Muscle layer of duodenum (tissue), 2 donors: ENCODE results near the gene DRD4.

Experiments used
- H3K27ac ChIP-seq: one replicate; pipeline ENCODE4 v1.7.0; 2013; ENCODE audit warnings: mild to moderate bottlenecking, low read length
- H3K27me3 ChIP-seq: one replicate; pipeline ENCODE4 v1.7.0; 2013; ENCODE audit warnings: low read depth, mild to moderate bottlenecking, control low read depth, low read length
- H3K36me3 ChIP-seq, 2 donors: one replicate each; pipeline ENCODE4 v1.7.0; 2013; ENCODE audit warnings: low read length in 2 of 2, control low read depth in 1 of 2, mild to moderate bottlenecking in 1 of 2; ENCODE audit not compliant: insufficient read depth in 2 of 2, control insufficient read depth in 1 of 2
- H3K4me1 ChIP-seq, 2 donors: one replicate each; pipeline ENCODE4 v1.7.0; 2013; ENCODE audit warnings: low read length in 2 of 2, mild to moderate bottlenecking in 2 of 2, control low read depth in 1 of 2, moderate library complexity in 1 of 2; ENCODE audit not compliant: insufficient read depth in 2 of 2, control insufficient read depth in 1 of 2
- H3K4me3 ChIP-seq, 2 donors: one replicate each; pipeline ENCODE4 v1.7.0; 2013; ENCODE audit warnings: low read length in 2 of 2, low read depth in 1 of 2, mild to moderate bottlenecking in 1 of 2
- H3K9me3 ChIP-seq, 2 donors: one replicate each; pipeline ENCODE4 v1.7.0; 2013; ENCODE audit warnings: low read length in 2 of 2, control low read depth in 1 of 2, mild to moderate bottlenecking in 1 of 2; ENCODE audit not compliant: control insufficient read depth in 1 of 2
- donor health status: healthy.

The DRD4 gene

GRCh38 chr11:624705-625635, 12.1 kb upstream of the DRD4 start, which contains the start of gene CDHR5:
Gene CDHR5 (minus strand): TSS chr11:624955. CDS start chr11:624902, 53 bp downstream.
- peaks cover 0 to 4% of the 10 kb centered on the region in 2 donors for H3K4me1 ChIP-seq
- H3K9me3 ChIP-seq = no peaks in the 10 kb centered on the region
- no peaks in the 10 kb centered on the region for H3K36me3 ChIP-seq
- peak within 1 kb of the TSS in 1 of 2 donors; percentile 30 for H3K4me3 ChIP-seq
- H3K27me3 ChIP-seq = no peaks in the 10 kb centered on the region
- peak within 1 kb of the TSS; percentile 45 for H3K27ac ChIP-seq

DNA sequence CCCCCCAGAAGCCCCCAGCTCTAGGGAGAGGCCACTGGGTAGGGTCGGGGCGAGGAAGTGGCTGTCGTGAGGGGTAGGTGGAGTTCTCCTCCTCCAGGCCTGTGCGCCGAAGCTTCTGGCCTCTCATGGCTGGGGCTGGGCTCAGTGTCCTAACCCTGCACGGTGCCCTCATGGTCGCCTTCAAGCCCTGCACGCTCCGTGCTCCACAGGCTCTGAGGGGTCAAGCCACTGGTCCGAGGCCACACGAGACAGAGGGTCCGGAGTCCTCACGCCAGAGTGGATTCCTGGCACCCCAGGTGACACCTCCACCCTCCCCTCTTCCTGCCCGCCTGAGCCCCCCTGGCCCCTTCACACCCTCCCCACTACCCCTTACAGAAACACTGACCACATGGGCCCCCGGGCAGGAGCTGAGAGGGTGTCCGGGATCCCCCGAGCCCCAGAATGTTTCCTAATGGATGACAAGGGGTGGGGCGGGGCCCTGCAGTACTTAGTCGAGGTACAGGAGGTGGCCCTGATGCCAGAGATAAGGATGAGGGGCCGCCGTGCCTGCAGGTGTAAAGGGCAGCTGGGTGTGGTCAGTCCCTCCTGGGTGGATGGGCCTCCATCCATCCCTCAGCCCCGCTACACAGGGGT, 11.3 kb upstream of the DRD4 start:
- Histone ChIP-seq H3K9me3 (no peaks in the 10 kb centered on the region), H3K27ac (no peak overlapping the region), H3K4me3 (no peak overlapping the region), H3K4me1 (peaks cover 0 to 4% of the 10 kb centered on the region in 2 donors), H3K36me3 (no peaks in the 10 kb centered on the region), H3K27me3 (no peaks in the 10 kb centered on the region)

DNA sequence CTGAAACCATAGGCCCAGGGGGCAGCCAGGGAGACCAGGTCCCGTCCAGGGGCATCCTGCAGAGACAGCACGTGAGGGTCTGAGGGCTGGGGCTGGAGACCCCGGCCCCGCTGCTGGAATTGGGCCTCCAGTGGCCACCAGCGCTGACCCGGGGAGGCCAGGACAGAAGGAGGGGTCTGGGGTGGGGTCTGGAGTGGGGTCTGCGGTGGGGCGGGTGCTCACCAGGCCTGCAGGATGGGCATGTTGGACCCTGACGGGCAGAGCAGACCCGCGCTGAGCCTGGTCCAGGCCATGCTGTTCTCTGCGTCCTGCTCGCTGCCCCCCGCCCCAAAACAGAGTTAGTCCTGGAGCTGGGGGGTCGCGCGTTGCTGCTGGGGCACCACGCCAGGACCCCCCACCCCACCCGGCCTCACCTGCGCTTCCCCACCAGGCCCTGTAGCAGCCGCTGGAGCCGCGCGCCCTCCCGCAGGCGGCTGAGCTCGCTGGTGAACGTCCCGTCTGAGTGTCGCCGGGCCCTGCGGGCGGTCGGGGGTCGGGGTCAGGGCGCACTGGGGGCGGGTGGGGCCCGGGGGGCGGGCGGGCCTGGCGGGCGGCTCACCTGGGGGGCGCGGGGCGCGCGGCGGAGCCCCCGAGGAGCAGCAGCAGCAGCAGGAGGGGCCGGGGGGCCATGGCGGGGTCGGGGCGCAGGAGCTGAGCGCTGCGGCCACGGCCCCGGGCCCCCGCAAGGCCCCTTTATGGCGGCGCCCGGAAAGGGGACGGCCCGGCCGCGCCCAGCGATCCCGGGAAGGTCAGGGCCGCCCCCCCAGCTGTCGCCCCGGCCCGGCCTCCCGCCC, 10.4 kb upstream of the DRD4 start, which contains the start of gene SCT:
TSS of gene SCT (minus strand) at position 707 of the 833 bp plus-strand sequence. CDS start at position 669, 38 bp downstream.
- H3K27me3 ChIP-seq = no peaks in the 10 kb centered on the region
- H3K9me3 ChIP-seq = no peaks in the 10 kb centered on the region
- H3K4me1 ChIP-seq = peaks cover 0 to 4% of the 10 kb centered on the region in 2 donors
- no peak within 1 kb of the TSS for H3K4me3 ChIP-seq
- no peak within 1 kb of the TSS for H3K27ac ChIP-seq
- no peaks in the 10 kb centered on the region for H3K36me3 ChIP-seq

GRCh38 chr11:627308-627576, 9.8 kb upstream of the DRD4 start:
- H3K4me3 ChIP-seq = no peak overlapping the region
- no peaks in the 10 kb centered on the region for H3K27me3 ChIP-seq
- no peaks in the 10 kb centered on the region for H3K36me3 ChIP-seq
- no peak overlapping the region for H3K27ac ChIP-seq
- H3K9me3 ChIP-seq = no peaks in the 10 kb centered on the region
- peaks cover 0 to 4% of the 10 kb centered on the region in 2 donors for H3K4me1 ChIP-seq

DNA sequence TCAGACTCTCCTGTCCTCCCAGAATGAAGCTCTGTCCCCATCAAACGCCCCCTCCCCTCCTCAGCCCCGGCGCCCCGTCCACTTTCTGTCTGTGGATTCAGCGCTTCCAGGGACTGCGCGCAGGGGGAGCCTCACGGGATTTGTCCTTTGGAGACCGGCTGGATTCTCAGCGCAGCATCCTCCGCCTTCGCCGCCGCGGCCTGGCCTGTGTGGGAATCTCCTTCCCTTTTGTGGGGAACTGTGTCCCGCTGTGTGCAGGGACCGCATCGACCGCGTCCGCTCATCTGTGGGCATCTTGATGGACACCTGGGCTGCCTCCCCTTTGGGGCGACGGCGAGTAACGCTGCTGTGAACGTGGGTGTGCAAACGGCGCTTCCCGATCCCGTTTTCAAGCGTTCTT, 9.0 kb upstream of the DRD4 start:
- H3K4me3 ChIP-seq = no peak overlapping the region
- no peak overlapping the region for H3K27ac ChIP-seq
- H3K36me3 ChIP-seq = no peaks in the 10 kb centered on the region
- H3K27me3 ChIP-seq = no peaks in the 10 kb centered on the region
- H3K9me3 ChIP-seq = no peaks in the 10 kb centered on the region
- peaks cover 0 to 4% of the 10 kb centered on the region in 2 donors for H3K4me1 ChIP-seq

- no peaks in the 10 kb centered on the region for H3K9me3 ChIP-seq
- no peaks in the 10 kb centered on the region for H3K27me3 ChIP-seq
- H3K36me3 ChIP-seq = no peaks in the 10 kb centered on the region
- H3K4me1 ChIP-seq = peaks cover 0 to 4% of the 10 kb centered on the region in 2 donors
- H3K4me3 ChIP-seq = no peak overlapping the region
- no peak overlapping the region for H3K27ac ChIP-seq
Observed at GRCh38 chr11:629237-629583, 7.9 kb upstream of the DRD4 start.

DNA sequence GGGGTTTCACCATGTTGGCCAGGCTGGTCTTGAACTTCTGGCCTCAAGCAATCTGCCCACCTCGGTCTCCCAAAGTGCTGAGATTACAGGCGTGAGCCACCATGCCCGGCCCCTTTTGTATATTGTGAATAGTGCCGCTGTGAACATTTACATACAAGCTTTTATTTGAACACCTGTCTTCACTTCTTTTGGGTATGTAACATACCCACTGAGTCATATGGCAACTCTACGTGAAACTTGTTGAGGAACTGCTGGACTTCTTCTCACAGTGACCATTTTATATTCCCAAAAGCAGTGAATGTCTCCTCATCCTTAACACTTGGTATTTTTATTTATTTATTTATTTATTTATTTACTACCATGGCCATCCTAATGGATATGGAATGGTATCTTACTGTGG, 6.2 kb upstream of the DRD4 start:
- H3K9me3 ChIP-seq = no peaks in the 10 kb centered on the region
- no peak overlapping the region for H3K4me3 ChIP-seq
- H3K27ac ChIP-seq = no peak overlapping the region
- no peaks in the 10 kb centered on the region for H3K36me3 ChIP-seq
- no peaks in the 10 kb centered on the region for H3K27me3 ChIP-seq
- H3K4me1 ChIP-seq = peaks cover 0 to 4% of the 10 kb centered on the region in 2 donors

GRCh38 chr11:635945-636510, 1.0 kb upstream of the DRD4 start:
- H3K4me3 ChIP-seq = no peak overlapping the region
- no peaks in the 10 kb centered on the region for H3K36me3 ChIP-seq
- peaks cover 12% of the 10 kb centered on the region for H3K27me3 ChIP-seq
- H3K4me1 ChIP-seq = peaks cover 3 to 28% of the 10 kb centered on the region in 2 donors
- H3K27ac ChIP-seq = no peak overlapping the region
- no peaks in the 10 kb centered on the region for H3K9me3 ChIP-seq

DNA sequence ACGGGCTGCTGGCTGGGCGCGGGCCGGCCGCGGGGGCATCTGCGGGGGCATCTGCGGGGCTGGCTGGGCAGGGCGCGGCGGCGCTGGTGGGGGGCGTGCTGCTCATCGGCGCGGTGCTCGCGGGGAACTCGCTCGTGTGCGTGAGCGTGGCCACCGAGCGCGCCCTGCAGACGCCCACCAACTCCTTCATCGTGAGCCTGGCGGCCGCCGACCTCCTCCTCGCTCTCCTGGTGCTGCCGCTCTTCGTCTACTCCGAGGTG, 194 bp downstream of the DRD4 start:
- Histone ChIP-seq H3K9me3 (no peaks in the 10 kb centered on the region), H3K27me3 (peaks cover 12% of the 10 kb centered on the region), H3K27ac (no peak overlapping the region), H3K4me3 (peak overlapping the region in 1 of 2 donors; percentile 42), H3K4me1 (peaks cover 3 to 28% of the 10 kb centered on the region in 2 donors), H3K36me3 (peaks cover 0 to 8% of the 10 kb centered on the region in 2 donors)

GRCh38 chr11:637593-638521, 788 bp downstream of the DRD4 start:
- H3K27me3 ChIP-seq = peaks cover 12% of the 10 kb centered on the region
- no peaks in the 10 kb centered on the region for H3K9me3 ChIP-seq
- no peak overlapping the region for H3K4me3 ChIP-seq
- H3K36me3 ChIP-seq = peaks cover 0 to 8% of the 10 kb centered on the region in 2 donors
- H3K4me1 ChIP-seq = peaks cover 3 to 28% of the 10 kb centered on the region in 2 donors
- no peak overlapping the region for H3K27ac ChIP-seq
